Fibroblast of peridontal ligament (primary cell): ENCODE results near the gene IRAK2.

Experiments used
- DNase-seq: peaks from one replicate; pipeline ENCODE4 v3.0.0-alpha.2; 2010; ENCODE audit errors: extremely low read depth

IRAK2 gene

DNA sequence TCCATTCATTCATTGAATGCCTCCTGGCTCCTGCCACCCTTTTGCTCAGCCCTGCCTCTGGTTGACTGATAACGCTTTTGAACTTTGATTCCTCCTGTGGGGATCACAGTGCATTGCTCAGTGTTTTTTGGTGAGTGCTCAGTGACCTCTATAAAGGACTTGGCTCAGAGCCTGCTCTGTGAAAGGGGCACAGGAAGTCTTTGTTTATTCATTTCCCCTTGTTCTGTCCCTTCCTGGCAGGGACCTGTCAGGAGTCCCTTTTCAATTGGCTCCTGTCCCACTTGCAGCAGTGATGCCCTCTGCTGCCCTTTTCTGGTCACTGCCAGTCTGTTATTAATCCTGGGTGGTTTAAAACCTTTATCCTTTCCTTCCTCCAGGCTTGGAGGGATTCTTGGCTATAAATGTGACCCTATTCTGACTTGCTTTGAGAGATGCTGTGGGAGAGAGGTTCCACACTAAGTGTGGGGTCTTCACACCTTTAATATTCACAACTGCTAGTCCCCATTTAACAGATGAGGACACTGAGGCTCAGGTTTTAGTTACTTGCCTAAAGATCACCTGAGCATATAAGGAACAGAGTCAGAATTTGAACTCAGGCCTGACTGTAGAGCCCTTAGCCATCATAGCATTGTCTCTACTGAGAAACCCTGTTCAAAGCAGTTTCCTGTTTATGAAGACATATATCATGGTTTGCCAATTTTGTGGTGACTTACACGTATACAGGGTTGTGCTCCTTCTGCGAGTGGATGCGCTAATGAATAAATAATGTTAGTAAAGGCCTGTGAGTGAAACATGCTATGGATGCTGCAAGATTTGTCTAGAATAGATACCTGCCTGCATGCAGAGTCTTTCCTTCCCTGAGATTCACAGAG is 60.3 kb downstream of the IRAK2 start:
- peak; percentile 72 for DNase-seq

DNA sequence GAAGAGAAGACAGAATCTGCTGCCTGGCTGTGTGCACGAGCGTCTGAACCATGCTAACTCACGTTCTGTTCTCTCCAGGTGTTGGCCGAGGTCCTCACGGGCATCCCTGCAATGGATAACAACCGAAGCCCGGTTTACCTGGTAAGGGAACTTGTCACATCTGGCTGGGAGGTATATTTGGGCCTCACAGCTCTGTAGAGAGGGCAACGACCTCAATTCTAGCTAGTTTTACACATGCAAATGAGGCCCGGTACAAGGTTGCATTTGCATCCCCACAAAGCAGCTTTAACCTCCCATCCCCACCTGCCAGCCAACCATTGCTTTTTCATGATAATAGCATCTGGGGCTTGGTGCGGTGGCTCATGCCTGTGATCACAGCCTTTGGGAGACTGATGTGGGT is 61.6 kb downstream of the IRAK2 start:
- DNase-seq, result no peak

DNA sequence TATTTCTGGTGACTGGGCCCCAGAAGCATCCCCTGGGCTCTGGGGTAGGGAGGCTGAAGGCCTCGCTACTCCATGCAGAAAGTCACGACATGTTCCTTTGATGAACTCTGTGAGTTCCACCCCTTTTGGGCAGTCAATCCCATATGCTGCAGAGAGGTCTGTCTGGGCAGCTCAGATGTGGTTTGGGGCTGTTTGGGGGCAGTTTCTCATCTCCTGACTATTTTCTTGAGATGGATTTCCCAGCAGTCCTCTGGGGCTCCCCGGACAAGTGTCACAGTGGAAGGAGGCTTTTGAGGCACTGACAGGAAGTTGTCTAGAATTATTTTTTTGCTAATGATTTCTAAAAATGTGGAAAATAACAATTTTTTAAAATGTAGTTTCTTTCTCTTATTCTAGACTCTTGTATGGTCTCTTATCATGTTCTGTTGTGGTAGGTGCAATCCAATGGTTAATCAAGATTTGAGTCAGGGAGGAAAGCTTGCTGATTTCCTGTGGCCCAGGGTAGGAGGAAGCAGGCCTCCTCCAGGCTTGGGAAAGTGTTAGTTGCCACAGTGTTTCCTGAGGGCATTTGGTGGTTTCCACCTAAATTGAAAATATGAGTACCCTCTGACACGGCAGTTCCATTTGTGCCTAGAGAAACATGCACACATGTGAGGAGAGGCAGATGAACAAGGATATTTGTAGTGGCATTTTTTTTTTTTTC is 63.7 kb downstream of the IRAK2 start:
- no peak for DNase-seq

DNA sequence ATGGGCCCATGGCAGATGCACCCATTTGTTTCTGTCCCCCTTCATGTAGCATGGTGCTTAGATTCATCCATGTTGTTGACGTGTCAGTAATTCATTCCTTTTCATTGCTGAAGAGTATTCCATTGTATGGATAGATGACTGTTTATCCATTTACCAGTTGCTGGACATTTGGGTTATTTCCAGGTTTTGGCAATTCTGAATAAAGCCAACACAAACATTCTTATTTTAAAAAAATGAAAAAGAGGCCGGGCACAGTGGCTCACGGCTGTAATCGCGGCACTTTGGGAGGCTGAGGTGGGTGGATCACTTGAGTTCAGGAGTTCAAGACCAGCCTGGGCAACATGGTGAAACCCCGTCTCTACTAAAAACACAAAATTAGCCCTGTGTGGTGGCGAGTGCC is 64.9 kb downstream of the IRAK2 start:
- DNase-seq, result no peak

DNA sequence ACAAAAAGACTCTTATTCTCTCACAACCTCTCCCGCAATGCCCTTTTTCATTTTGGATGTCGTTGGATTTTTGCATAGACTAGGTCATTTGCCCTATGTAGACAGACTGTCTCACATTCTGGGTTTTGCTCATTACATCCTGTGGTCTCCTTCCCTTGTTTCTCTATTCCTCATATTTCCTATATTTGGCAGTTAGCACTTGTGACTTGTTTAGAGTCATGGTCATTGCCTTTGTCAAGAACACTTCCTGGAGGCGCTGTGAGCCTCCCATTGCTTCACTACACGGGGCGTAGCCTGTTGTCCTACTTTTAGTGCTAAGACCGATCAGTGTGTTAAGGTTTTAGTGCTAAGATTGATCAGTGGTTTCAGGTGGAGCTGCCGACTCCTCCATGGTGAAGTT is 67.4 kb downstream of the IRAK2 start:
- no peak for DNase-seq

DNA sequence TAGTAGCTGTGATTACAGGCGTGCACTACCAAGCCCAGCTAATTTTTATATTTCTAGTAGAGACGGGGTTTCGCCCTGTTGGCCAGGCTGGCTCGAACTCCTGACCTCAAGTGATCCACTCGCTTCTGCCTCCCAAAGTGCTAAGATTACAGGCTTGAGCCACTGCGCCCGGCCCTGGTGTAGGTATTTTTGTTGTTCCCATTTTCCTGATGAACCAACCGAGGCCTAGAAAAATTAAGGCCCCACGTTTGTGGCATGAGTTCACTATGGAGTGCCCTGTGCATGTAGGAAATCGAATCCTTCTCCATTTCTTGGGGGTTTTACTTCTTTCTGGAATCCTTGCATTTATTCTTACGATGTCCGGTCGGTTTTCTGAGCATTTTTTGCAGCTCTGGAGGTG is 69.3 kb downstream of the IRAK2 start:
- no peak for DNase-seq

DNA sequence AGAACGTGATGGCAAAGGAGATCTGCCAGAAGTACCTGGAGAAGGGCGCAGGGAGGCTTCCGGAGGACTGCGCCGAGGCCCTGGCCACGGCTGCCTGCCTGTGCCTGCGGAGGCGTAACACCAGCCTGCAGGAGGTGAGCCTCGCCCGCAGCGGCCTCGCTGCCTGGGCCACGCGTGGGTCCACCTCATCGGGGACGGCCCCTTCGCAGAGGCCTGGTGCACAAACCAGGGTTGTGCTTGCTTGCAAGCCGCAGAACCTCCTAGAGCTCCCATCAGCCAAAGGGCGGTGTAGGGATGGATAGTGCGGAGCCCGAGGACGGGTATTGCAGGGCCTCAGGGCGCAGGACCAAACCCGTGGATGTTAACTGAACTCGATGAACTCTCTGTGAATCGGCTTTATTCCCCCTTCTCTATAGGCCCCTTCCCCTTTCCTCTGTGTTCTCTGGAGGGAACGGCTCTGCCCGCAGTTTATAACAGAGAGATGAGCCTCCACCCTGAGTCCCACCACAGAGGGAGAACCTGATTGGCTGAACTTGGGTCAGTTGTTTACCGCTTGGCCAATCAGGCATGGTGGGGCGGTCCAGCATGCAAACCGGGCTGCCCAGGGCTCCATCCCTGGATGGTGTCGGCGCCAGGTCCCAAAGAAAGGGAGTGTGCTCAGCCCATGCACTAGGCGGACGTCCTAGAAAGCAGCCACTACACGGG is 70.0 kb downstream of the IRAK2 start:
- no peak for DNase-seq

DNA sequence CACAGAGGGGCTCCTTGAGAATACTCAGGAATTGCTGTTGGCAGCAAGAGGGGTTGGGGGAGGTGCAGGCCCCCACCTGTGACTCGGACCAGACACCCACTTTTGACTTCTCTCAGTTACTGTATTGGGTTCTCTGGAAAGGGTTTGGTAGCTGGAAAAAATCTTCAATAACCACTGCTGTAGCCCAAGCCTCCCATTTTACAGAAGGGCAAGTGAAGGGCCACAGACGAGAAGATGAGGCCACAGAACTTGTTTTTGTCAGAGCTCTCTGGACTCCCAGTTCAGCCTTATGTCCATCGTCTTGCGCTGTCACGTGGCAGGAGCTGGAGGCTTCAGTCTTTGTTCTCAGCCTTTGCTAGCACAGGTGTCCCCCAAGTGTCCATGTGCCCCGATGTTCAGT is 70.8 kb downstream of the IRAK2 start:
- no peak for DNase-seq

DNA sequence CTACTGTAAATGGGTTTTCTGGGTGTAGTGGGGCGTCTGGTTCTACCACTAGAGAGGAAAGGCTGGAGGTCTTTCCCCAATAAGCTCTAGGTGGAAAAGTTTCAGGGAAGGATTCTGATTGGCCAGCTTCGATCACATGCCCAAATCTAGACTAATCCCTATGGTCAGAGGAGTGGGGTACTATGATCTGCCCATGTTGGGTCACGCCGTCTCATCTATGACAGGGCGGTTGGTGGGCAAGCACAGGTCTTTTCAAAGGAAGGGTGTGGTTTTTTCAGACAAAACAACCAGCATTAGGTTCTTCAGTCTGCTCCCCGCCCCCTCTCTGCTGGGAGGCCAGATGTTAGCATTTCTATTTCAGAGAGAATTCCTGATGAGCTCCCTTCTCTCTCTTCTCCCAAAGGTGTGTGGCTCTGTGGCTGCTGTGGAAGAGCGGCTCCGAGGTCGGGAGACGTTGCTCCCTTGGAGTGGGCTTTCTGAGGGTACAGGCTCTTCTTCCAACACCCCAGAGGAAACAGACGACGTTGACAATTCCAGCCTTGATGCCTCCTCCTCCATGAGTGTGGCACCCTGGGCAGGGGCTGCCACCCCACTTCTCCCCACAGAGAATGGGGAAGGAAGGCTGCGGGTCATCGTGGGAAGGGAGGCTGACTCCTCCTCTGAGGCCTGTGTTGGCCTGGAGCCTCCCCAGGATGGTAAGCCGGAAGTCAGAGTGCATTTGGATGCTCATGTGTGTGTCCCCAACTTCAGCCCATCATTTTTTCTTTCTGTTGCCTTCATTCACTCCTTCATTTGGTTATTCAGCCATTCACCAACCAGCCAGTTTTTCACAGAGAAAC is 73.8 kb downstream of the IRAK2 start:
- no peak for DNase-seq

DNA sequence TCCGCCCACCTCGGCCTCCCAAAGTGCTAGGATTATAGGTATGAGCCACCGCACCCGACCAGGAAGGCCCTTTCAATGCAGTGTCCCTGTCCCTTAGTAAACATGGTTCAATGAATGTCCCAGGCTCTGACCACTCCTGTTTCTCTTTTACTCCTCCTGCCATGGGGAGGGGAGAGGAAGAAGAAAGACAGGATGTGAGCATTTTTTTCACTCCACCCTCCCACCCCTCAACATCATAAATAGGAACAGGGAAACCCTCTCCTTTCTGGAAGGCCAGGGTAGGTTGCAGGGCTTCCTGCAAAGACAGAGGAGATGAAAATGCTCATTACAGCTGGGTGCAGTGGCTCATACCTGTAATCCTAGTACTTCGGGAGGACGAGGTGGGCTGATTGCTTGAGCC is 76.1 kb downstream of the IRAK2 start:
- no peak for DNase-seq

DNA sequence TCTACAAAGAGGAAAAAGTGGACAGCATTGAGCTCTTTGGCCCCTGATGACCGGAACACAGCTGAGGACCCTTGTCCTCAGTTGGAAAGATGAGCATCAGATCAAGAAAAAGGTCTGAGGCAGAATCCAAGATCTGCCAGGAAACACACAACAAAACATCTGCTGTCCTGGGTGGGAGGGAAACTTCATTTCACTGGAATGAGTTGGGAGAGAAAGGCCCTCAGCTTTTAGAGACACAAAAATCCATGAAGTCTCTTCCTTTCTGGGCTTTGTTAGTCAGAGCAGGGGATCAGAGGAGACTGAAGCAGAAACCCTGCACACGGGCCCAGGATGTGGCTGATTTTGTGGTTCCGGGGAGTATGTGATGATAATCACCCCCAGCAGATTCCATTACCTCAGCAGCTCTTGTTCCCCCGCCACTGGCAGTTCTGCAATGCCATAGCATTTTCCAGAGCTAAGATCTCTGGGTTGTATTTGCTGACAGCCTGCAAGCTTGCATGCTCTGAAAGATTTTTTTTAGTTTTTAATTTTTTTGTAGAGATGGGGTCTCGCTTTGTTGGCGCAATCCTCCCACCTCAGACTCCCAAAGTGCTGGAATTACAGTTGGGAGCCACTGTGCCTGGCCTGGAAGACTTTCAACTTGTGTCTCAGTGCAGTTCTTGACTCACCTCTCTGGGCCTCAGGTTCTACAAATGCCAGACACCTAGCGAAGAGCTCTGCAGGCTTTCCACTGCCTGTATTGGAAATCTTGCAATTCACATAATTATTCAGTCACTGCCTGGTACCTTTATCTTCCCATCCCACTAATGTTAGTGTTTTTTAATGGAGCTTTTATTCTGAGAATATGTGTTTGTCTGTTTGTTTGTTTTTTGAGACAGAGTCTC is 77.7 kb downstream of the IRAK2 start:
- peak; percentile 31 for DNase-seq

DNA sequence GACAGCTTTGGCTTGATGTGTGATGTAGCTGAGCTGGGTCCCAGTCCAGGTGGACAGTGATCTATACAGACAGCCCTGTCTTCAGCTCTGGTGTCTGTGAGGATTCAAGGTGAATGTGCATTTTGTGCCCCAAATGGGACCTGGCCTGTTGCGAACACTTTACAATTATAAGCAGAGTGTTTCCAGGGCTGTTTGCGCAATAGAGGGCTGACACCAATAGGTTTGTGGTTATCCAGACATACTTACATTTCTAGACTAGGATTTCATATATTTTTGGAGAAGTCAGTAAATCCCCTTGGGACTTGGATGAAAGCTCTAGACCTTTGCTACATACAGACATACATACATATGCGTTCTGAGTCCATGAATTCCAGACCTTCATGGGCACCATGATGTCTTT is 79.3 kb downstream of the IRAK2 start:
- DNase-seq, result no peak

DNA sequence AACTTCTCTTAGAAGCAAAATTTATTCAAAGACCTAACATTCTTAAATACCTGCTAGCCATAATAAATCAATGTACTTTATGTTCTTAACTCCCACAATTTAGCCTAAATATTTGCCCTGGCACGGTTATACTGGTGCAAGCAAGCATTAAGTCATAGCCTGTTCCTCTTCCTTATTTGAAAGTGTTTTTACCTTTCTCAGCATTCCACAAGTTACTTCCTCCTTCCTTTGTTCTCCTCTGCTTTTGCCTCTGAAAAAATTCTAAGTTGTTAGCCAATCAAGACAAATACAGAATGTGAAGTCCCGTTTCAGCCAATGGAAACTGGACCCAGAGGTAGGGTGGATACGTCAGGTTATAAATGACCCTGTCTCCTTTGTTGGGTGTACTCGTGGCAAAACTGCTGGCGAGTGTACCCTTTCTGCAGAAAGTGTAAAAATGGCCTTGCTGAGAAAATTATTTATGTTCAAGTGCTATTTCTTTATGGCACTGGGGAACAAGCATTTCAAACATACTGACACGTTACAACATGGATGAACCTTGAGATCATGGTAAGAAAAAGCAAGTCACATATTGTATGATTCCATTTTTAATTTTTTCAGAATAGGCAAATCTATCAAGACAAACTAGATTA is 80.5 kb downstream of the IRAK2 start:
- no peak for DNase-seq

DNA sequence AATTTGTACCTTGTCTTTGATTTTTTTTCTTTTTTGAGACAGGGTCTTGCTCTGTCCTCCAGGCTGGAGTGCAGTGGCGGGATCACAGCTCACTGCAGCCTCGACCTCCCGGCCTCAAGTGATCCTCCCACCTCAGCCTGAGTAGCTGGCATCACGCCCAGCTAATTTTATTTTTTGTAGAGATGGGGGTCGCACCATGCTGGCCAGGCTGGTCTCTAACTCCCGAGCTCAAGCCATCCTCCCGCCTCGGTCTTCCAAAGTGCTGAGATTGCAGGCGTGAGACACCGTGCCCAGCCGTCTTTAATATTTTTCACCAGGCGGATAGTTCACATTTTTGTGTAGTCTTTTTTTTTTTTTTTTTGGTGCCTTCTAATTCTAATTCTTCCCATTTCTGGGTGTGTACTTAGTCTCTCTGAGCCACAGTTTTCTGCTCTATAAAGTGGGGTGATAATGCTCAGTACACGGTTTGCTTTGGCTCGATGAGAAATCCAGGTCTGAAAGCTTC is 83.0 kb downstream of the IRAK2 start:
- no peak for DNase-seq

DNA sequence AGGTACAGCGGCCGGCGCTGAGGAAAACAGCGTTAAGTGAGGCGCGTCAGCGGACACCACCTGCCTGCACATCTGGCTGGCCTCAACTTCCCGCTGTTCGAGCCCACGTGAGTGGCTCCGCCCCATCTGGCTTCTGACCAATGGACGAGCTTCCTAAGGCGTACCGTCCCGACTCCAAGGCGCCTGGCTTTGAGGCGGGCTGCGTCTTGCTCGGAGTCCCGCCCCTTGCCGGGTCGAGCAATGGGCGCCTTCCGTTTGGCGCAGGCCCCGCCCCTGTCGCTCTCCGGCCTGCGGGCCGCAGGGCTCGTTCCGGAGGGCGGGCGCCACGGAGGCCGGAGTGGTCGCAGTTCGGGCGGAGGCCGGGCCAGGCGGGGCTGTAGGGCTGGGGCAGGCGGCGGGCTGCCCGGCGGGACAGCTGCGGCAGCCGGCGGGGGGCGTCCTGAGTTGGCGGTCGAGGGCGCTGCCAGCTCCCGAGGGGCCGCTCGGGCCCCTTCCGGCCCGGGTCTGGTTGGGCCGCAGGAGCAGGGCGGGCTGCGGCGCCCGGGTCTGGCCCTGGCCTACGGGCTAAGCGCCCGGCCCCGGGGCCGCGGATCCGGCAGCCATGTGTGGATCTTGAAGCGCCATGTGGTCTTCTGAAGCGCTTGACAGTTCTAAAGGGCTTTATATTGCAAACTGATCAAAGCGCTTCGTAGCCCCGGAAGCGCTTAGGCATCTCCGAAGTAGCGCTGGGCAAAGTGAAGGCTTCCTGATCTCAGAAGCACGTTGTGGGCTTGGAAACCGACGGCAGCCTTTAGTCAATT is 83.7 kb downstream of the IRAK2 start, which contains the start of gene TATDN2:
TSS of gene TATDN2 (plus strand) at position 276 of the 800 bp plus-strand sequence. CDS start 742 bp downstream, outside the sequence.
- peak; percentile 91 for DNase-seq

DNA sequence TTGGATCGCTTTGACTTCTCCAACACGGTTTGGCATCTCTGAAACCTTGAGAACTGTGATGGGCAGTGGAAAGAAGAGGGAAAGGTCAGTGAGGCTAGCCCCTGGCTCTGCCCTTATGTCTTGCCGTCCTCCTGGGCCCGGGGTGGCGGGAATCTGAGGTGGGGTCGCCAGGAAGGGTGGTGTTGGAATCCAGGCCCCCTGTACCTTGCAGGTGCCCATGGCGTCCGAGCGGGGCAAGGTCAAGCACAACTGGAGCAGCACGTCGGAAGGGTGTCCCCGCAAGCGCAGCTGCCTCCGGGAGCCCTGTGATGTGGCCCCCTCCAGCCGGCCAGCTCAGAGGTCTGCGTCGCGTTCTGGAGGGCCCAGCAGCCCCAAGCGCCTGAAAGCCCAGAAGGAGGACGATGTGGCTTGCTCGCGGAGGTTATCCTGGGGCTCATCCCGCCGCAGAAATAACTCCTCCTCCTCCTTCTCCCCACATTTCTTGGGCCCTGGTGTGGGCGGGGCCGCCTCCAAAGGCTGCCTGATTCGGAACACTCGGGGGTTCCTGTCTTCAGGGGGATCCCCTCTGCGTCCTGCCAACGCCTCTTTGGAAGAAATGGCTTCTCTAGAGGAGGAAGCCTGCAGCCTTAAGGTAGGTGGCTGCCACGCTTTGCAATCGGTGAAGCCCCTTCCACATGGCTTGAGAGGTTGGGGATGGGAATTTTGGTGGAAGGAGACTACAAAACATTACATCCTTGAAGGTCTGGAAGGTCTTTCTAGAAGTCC is 84.4 kb downstream of the IRAK2 start:
- DNase-seq, result peak; percentile 5

DNA sequence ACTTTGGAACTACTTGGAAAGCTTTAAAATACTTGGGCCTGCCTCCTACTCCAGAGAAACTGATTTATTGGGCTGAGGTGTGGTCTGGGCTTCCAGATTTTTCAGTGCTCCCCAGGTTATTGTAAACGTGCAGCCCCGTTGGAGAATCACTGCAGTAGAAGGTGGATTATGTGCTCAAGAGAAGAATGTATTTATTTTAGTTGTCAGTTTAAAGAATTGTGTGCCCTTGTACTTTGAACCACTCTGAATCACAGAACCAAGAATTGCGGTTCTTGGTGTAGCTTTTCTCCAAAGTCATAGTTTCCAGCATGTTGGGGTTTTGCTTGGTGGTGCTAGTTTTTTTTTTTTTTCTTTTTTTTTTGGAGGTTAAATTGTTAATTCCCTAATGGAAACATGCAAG is 85.1 kb downstream of the IRAK2 start:
- peak; percentile 45 for DNase-seq

DNA sequence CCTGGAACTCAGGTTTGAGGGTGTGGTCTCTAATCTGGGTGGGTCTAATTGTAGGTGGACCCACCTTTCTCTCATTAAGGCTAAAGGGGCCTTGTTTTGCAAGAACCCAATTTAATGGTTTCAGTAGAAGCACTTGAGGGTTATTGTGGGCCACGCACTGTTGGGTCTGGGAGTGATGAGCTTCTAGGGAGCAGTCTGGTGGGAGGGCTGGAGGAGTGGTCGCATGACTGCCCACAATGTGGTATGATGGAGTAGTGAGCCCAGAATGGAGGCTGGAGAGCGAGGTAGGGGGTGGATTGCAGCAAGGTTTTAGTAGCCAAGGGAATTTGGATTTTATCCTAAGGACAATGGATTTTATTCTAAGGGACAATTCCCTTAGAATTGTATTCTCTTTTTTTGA is 86.3 kb downstream of the IRAK2 start:
- DNase-seq, result no peak
